ENCODE results near the gene ARHGAP23. TPM values are rescaled to one million over a fixed set of nuclear protein-coding genes. Genes with fewer than 3 reads are reported as not detected.

The ARHGAP23 gene
- total RNA-seq, 2 donors from 2014 or later, result 5.2 to 10.9 TPM

DNA sequence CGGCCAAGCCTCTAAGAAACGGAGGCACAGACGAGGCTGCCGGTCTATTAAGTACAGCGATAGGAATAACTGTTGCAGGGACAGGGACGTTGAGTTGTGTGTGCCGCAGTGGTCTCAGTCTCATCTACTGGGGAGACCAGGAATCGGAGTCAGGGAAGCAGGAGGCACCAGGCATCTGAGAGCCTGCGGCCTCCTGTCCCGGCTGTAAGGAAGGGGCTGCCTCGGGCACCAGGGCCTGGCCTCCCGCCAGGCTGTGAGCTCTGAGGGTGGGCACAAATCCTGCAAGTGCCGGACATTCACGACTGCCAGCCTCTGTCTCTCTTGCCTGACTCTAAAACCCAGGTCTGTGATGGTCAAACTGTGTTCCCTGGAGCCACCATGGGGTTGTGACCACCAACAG, 76.0 kb downstream of the ARHGAP23 start:
- peaks cover under 1% of the 10 kb centered on the region for H3K4me1 ChIP-seq
- 75 to 84% methylated on average over 3 to 13 of the region's 14 CpGs for WGBS, 2 donors
- no peak overlapping the region for H3K27ac ChIP-seq
- H3K27me3 ChIP-seq, result no peaks in the 10 kb centered on the region
- DNase-seq (no peak), ATAC-seq (no peak)
- no peaks in the 10 kb centered on the region for H3K36me3 ChIP-seq (replicated peaks in 1 of 2; ENCODE audit: insufficient read depth in 1 of 2, low read depth in 2 of 2)
- H3K9me3 ChIP-seq, result no peaks in the 10 kb centered on the region
- no peak overlapping the region for H3K4me3 ChIP-seq
- TF ChIP-seq CTCF (IDR thresholded peaks at IDR 0.05) (no peak), POLR2A (IDR thresholded peaks at IDR 0.05) (no peak)
- intact Hi-C loops (cut with DNase I), result no loop called here

DNA sequence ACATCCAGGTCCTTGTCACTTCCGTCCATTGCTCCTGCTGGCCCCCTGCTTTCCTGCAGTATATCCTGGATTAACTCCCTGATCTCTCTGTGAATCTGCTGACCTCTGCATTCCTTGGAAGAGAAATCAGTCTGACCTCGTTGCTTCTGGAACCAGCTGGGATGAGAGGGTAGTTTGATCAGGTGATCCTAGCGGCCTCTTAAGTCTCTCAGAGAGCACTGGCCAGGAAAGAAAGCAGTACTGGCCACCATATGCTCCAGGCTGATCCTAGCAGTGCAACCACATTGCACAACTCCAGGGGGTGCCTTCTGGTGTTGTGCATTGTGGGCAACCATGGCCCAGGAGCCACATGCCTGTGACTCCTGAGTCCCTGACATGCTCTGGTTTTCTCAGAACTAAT, 79.2 kb downstream of the ARHGAP23 start:
- Histone ChIP-seq H3K27ac (no peak overlapping the region), H3K36me3 (replicated peaks in 1 of 2; ENCODE audit: insufficient read depth in 1 of 2, low read depth in 2 of 2) (no peaks in the 10 kb centered on the region), H3K4me1 (peaks cover 16% of the 10 kb centered on the region), H3K27me3 (peaks cover 0 to 16% of the 10 kb centered on the region in 2 donors), H3K4me3 (no peak overlapping the region), H3K9me3 (no peaks in the 10 kb centered on the region)
- no peak for TF ChIP-seq CTCF (IDR thresholded peaks at IDR 0.05)
- no peak for TF ChIP-seq POLR2A (IDR thresholded peaks at IDR 0.05)
- ATAC-seq (no peak), DNase-seq (no peak)
- WGBS, 2 donors, result 60 to 75% methylated on average over 3 of the region's 3 CpGs
- intact Hi-C loops (cut with DNase I), result no loop called here

GRCh38 chr17:38507921-38508569, 79.8 kb downstream of the ARHGAP23 start:
- Histone ChIP-seq H3K27me3 (peaks cover 0 to 16% of the 10 kb centered on the region in 2 donors), H3K36me3 (replicated peaks in 1 of 2; ENCODE audit: insufficient read depth in 1 of 2, low read depth in 2 of 2) (no peaks in the 10 kb centered on the region), H3K4me1 (peaks cover 16% of the 10 kb centered on the region), H3K4me3 (no peak overlapping the region), H3K9me3 (no peaks in the 10 kb centered on the region), H3K27ac (no peak overlapping the region)
- intact Hi-C loops (cut with DNase I), result no loop called here
- ATAC-seq (no peak), DNase-seq (no peak)
- TF ChIP-seq CTCF (IDR thresholded peaks at IDR 0.05) (no peak), POLR2A (IDR thresholded peaks at IDR 0.05) (no peak)
- 80 to 89% methylated on average over 3 of the region's 3 CpGs for WGBS, 2 donors

DNA sequence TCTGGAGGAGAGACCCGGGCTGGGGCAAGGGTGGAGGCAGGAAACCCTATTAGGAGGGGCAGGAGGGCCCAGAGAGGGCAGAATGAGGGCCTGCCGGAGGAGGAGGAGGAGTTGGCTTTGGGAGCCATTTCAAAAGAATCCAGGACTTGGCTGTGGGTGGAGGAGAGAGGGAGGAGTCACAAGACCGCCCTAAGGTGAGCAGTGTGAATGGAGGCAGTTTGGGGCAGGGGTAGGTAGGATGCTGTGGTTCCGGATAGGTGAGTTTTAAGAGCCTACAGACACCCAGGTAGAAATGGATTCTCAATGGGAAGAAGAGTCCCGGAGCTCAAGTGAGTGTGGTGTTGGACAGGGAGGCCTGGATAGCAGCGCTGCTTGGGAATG, 80.3 kb downstream of the ARHGAP23 start:
- Histone ChIP-seq H3K9me3 (no peaks in the 10 kb centered on the region), H3K36me3 (replicated peaks in 1 of 2; ENCODE audit: insufficient read depth in 1 of 2, low read depth in 2 of 2) (no peaks in the 10 kb centered on the region), H3K4me3 (no peak overlapping the region), H3K27me3 (peaks cover 0 to 16% of the 10 kb centered on the region in 2 donors), H3K4me1 (peaks cover 16% of the 10 kb centered on the region), H3K27ac (no peak overlapping the region)
- intact Hi-C loops (cut with DNase I), result no loop called here
- TF ChIP-seq POLR2A (IDR thresholded peaks at IDR 0.05) (no peak), CTCF (IDR thresholded peaks at IDR 0.05) (no peak)
- ATAC-seq (no peak), DNase-seq (no peak)
- 85 to 86% methylated on average over 6 of the region's 6 CpGs for WGBS, 2 donors
